Occipital lobe (tissue), 2 donors: ENCODE data around the gene CSNK1E. TPM values are rescaled to one million over a fixed set of nuclear protein-coding genes. Genes with fewer than 3 reads are reported as not detected.

Experiments
- DNase-seq: peaks from one replicate; lab custom pipeline; 2025; lab: John Stamatoyannopoulos, UW
- total RNA-seq: library from RNA; depleted of rRNA; stranded (reverse); fragments of >200 nt; gene quantifications from one replicate; pipeline ENCODE4 v1.2.3, GENCODE V29; 2014

Gene CSNK1E
- total RNA-seq, 1 donor from 2014 or later = 172 TPM

GRCh38 chr22:38282397-38282796 lies 34.8 kb downstream of the CSNK1E start:
- DNase-seq = no peak

GRCh38 chr22:38276166-38276565 lies 41.1 kb downstream of the CSNK1E start:
- no peak for DNase-seq

- no peak for DNase-seq
Observed at GRCh38 chr22:38273135-38273826, 44.0 kb downstream of the CSNK1E start.

- peak; percentile 64 for DNase-seq
Observed at GRCh38 chr22:38272373-38273134, 44.7 kb downstream of the CSNK1E start, which contains the start of gene TMEM184B. TSS of gene TMEM184B (minus strand) at chr22:38273010. CDS start at chr22:38247961, 25,049 bp downstream.

- DNase-seq = no peak
Observed at GRCh38 chr22:38271927-38272372, 45.3 kb downstream of the CSNK1E start.

- DNase-seq = no peak
Observed at GRCh38 chr22:38271101-38271500, 46.1 kb downstream of the CSNK1E start.

GRCh38 chr22:38270091-38270992 lies 46.9 kb downstream of the CSNK1E start:
- DNase-seq = no peak

- no peak for DNase-seq
Observed at GRCh38 chr22:38269466-38269865, 47.8 kb downstream of the CSNK1E start.

GRCh38 chr22:38267086-38267485 lies 50.1 kb downstream of the CSNK1E start:
- no peak for DNase-seq

- no peak for DNase-seq
Observed at GRCh38 chr22:38266120-38266519, 51.1 kb downstream of the CSNK1E start.

GRCh38 chr22:38264322-38264843 lies 52.9 kb downstream of the CSNK1E start:
- no peak for DNase-seq

- peak; percentile 76 for DNase-seq
Observed at GRCh38 chr22:38262051-38262795, 55.0 kb downstream of the CSNK1E start.

- DNase-seq = no peak
Observed at GRCh38 chr22:38260761-38261681, 56.2 kb downstream of the CSNK1E start.

GRCh38 chr22:38259370-38259769 lies 57.9 kb downstream of the CSNK1E start:
- DNase-seq = no peak

GRCh38 chr22:38258895-38259294 lies 58.3 kb downstream of the CSNK1E start:
- no peak for DNase-seq

GRCh38 chr22:38257650-38258250 lies 59.5 kb downstream of the CSNK1E start:
- no peak for DNase-seq

- peak; percentile 22 for DNase-seq
Observed at GRCh38 chr22:38257181-38257580, 60.1 kb downstream of the CSNK1E start.

GRCh38 chr22:38255697-38256096 lies 61.5 kb downstream of the CSNK1E start:
- no peak for DNase-seq

- DNase-seq = no peak
Observed at GRCh38 chr22:38251341-38251692, 65.9 kb downstream of the CSNK1E start.
